ENCODE measurements around the gene CCDC89.

CCDC89 gene

DNA sequence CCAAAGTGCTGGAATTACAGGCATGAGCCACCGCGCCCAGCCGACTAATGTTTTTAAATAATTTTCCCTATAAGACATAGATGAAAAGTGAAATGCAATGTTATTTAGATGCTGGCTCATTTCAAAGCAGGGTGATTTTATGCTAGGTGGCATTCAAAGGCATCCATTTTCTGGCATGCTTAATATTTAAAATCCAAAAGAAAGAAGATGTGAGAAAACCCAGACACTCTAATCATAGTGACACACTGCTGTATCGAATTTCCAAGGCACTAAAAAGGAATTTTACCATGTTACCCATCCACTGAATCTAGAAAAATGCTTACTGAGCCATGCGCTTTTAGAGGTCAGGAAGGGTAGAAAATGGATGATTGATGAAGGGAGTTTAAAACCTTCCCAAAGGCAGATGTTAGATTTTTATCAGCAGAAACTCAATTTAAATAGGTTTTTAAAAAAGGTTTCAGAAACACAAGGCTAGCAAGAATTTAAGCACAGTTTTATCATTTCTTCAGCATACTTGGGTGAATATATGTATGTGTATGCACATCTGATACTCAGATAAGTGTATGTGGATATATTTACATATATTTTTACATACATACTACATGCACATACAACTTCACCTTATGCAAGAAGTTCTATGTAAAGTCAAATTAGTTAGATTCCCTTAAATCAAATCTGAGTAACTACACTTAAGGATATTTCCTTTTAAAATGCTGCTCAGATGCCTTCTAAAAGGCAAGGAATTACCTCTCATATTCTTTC, 24.1 kb upstream of the CCDC89 start:
- TF ChIP-seq, protein P1, sequence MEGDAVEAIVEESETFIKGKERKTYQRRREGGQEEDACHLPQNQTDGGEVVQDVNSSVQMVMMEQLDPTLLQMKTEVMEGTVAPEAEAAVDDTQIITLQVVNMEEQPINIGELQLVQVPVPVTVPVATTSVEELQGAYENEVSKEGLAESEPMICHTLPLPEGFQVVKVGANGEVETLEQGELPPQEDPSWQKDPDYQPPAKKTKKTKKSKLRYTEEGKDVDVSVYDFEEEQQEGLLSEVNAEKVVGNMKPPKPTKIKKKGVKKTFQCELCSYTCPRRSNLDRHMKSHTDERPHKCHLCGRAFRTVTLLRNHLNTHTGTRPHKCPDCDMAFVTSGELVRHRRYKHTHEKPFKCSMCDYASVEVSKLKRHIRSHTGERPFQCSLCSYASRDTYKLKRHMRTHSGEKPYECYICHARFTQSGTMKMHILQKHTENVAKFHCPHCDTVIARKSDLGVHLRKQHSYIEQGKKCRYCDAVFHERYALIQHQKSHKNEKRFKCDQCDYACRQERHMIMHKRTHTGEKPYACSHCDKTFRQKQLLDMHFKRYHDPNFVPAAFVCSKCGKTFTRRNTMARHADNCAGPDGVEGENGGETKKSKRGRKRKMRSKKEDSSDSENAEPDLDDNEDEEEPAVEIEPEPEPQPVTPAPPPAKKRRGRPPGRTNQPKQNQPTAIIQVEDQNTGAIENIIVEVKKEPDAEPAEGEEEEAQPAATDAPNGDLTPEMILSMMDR (IDR thresholded peaks at IDR 0.05; ENCODE audit: borderline replicate concordance, control extremely low read depth, extremely low read depth, insufficient read depth, missing control alignments) = no peak
- DNase-seq (ENCODE audit: low spot score) = no peak
- in situ Hi-C loops (cut with MboI; ENCODE audit: low sequenced_read_pairs, unreplicated experiment) = no loop called here

DNA sequence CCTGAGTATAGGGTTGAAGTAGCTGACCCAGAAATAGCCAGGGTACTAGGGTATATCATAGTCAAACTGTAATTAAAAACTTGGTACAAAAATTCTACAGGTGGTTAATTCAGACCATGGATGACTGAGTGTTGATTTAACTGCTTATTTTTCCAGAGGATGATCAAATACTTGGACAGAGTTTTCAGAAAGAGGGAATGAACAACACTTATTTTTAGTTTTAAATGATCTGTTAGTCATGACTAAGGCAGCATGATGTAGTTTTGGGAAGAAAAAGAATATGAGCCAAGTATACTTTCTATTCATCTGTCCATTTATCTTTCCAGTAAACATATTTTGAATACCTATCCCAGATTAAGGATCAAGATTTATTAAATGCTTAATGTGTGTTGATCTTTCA, 19.8 kb upstream of the CCDC89 start:
- no peak for DNase-seq (ENCODE audit: low spot score)
- TF ChIP-seq, protein P1 (IDR thresholded peaks at IDR 0.05; ENCODE audit: borderline replicate concordance, control extremely low read depth, extremely low read depth, insufficient read depth, missing control alignments) = no peak
- in situ Hi-C loops (cut with MboI; ENCODE audit: low sequenced_read_pairs, unreplicated experiment) = no loop called here

DNA sequence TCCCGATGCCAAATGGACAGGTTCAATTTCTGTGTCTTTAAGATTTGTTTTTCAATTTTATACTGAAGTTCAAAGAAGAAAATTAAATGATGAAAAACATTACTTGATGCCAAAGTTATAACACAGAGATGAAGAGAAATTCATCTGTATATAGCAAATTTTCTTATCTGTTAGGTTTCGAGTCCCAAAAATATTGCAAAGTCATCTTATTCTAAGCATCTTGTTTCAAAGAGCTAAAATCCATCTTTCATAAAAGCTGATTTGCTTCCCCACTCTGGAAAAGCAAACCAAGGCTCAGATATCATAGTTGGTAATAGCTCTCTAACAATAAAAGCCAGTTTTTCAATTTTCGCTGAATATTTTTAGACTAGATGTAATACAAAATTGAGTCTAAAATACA, 19.0 kb upstream of the CCDC89 start:
- no peak for DNase-seq (ENCODE audit: low spot score)
- TF ChIP-seq, protein P1 (IDR thresholded peaks at IDR 0.05; ENCODE audit: borderline replicate concordance, control extremely low read depth, extremely low read depth, insufficient read depth, missing control alignments) = no peak
- in situ Hi-C loops (cut with MboI; ENCODE audit: low sequenced_read_pairs, unreplicated experiment) = no loop called here

DNA sequence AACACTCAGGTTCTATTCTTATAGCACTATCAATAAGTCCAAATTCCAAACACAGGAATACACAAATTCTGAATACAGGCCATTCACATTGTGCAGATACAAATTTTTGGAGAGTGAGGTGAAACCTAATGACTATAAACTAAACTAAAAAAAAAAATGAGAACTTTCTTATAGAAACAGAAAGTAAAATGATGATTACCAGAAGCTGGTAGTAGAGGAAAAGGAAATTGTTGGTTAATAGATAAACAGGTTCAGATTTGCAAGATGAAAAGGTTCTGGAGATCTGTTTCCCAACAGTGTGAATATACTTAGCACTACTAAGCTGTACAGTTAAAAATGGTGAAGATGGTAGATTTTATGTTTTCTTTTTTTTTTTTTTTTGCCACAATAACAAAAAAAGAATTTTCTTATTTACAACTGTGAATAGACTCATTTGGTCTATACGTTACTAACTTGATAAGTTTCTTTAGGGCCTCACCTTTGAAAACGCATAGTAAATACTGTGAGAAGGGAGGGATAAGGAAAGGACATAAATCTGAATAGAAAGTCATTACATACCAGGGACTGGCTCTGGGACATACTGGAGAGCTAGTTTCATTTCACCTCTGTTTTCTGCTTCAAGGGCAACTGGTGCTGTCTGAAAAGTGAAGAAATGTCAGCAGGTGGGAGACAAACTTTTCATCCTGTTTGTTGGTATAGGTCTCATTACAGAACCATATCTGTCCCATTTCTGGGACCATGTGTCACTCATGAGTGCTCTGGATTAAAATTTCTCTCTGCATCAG, 14.2 kb upstream of the CCDC89 start:
- TF ChIP-seq, protein P1 (IDR thresholded peaks at IDR 0.05; ENCODE audit: borderline replicate concordance, control extremely low read depth, extremely low read depth, insufficient read depth, missing control alignments) = no peak
- no peak for DNase-seq (ENCODE audit: low spot score)
- in situ Hi-C loops (cut with MboI; ENCODE audit: low sequenced_read_pairs, unreplicated experiment) = no loop called here

DNA sequence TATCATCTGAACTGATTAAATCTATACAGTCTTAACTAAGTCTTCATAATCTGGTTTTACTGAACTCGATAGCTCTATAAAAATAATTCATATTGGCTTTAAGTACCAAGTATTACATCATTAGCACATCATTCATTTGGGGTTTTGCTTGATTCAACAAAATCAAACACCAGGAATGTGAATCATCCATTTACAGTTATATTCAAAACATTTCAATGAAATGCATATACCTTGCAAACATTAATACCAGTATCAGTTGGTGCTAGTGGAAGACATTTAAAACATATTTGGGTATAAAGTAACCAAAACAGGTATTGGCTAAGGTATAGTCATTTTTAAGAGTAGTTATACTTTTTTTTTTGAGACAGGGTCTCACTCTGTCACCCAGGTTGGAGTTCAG, 12.2 kb upstream of the CCDC89 start:
- TF ChIP-seq, protein P1 (IDR thresholded peaks at IDR 0.05; ENCODE audit: borderline replicate concordance, control extremely low read depth, extremely low read depth, insufficient read depth, missing control alignments) = no peak
- no peak for DNase-seq (ENCODE audit: low spot score)
- in situ Hi-C loops (cut with MboI; ENCODE audit: low sequenced_read_pairs, unreplicated experiment) = no loop called here

DNA sequence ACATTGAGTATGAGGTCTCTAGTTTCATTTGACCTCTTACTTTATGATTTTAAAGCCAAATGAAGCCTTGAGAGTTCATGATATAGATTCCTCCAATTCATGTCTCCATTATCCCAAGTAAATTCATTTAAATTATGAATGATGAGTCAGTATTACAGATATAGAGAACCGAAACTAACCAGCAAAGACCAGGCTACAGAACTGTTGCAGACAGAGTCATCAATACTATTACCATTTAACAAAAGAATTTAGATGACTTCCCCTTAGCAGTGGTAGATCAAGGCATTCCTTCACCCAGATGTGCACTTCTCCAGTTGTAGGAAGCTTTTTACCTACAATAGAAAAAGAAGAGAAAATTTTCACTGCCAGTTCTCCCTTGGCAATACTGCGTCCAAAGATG, 11.8 kb upstream of the CCDC89 start:
- in situ Hi-C loops (cut with MboI; ENCODE audit: low sequenced_read_pairs, unreplicated experiment) = no loop called here
- TF ChIP-seq, protein P1 (IDR thresholded peaks at IDR 0.05; ENCODE audit: borderline replicate concordance, control extremely low read depth, extremely low read depth, insufficient read depth, missing control alignments) = no peak
- DNase-seq (ENCODE audit: low spot score) = no peak
